NCI-H1436 (cell line): Measurements from ENCODE around the gene KRTAP5-7.

Experiments
- DNase-seq: peaks from one replicate; lab custom pipeline; 2025; lab: John Stamatoyannopoulos, UW

The KRTAP5-7 gene

DNA sequence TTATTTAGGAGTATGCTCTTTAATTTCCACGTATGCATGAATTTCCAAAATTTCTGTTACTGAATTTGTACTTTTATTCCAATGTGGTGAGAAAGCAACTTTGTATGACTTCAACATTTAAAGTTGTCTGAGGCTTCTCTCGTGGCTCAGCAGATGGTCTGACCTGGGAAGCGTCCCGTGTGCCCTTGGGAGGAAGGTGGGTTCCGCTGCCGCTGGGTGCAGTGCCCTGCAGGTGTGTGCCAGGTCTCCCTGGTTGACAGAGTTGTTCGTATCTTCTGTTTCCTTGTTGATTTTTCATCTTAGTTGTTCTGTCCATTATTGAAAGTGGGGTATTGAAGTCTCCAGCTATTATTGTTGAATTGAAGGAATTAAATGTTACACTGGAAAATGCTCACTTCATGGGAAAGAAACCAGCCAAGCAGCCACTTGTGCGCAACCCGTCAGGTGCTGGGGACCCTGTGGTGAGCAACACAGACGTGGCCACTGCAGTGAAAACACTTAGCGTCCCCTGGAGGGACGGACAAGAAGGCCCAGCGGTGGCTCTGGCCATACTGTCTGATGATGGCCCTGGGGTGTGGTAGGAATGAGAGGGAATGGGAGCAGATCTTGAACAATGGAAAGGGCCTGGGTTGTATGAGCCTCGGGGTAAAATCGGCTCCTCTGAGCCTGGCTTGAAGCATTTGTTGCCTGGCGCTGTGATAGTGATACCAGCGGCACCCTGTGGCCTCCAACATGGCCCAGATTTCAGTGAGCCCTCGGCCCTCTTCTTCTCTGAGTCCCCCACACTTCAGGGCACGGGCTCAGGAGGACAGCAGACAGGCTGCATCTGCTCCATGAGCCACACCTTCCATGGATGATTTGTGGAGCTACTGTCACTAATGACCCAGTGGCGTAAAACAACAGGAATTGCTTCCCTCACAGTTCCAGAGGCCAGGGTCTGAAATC, 31.5 kb upstream of the KRTAP5-7 start:
- no peak for DNase-seq

DNA sequence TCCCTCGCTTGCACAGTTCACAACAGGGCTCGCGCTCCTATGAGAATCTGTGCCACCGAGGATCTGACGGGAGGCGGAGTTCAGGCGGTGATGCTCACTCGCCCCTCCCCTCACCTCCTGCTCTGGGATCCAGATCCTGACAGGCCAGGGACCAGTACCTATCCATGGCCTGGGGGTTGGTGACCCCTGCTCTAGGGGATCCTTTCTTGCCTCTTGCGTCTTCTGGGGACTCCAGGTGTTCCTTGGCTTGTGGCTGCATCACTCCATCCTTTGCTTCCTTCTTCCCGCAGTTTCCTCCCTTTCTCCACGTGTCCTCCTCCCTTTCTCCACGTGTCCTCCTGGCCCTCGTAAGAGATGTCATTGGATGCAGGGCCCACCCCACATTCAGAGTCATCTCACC, 30.6 kb upstream of the KRTAP5-7 start:
- no peak for DNase-seq

DNA sequence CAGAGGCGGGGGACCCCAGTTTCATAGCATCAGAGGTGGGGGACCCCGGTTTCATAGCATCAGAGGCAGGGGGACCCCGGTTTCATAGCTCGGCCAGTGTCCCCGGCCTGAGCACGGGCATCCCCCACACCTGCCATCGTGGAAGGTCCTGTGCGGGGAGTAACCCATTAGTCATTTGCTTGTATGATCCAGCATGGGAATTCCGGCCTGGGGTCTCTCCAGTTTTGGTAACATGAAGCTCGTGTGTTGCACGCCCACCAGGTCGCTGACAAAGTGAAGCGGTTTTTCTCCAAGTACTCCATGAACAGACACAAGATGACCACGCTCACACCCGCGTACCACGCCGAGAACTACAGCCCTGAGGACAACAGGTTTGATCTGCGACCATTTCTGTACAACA, 29.0 kb upstream of the KRTAP5-7 start:
- no peak for DNase-seq

GRCh38 chr11:71499125-71499524, 27.9 kb upstream of the KRTAP5-7 start:
- DNase-seq: no peak

- no peak for DNase-seq
Observed at GRCh38 chr11:71499546-71499945, 27.5 kb upstream of the KRTAP5-7 start.

DNA sequence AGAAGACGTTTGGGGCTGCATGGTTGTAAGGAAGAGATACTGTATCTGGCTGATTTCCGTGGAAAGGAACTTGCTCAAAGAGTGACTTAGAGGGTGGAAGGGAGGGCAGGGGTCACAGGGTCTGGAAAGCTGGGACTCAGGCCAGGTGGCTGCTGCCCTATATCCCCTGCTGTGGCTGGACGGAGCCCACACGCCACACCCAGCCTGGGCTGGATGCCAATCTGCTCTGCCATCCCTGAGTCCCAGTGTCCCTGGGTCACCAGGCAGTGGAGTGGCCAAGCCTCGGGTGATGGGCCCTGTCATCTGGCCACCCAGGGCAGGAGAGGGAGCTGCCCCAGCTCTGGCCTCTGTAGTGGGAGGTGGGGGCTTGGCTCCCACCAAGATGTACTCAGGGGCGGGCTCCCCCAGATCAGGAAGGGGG, 26.5 kb upstream of the KRTAP5-7 start:
- DNase-seq: no peak

DNA sequence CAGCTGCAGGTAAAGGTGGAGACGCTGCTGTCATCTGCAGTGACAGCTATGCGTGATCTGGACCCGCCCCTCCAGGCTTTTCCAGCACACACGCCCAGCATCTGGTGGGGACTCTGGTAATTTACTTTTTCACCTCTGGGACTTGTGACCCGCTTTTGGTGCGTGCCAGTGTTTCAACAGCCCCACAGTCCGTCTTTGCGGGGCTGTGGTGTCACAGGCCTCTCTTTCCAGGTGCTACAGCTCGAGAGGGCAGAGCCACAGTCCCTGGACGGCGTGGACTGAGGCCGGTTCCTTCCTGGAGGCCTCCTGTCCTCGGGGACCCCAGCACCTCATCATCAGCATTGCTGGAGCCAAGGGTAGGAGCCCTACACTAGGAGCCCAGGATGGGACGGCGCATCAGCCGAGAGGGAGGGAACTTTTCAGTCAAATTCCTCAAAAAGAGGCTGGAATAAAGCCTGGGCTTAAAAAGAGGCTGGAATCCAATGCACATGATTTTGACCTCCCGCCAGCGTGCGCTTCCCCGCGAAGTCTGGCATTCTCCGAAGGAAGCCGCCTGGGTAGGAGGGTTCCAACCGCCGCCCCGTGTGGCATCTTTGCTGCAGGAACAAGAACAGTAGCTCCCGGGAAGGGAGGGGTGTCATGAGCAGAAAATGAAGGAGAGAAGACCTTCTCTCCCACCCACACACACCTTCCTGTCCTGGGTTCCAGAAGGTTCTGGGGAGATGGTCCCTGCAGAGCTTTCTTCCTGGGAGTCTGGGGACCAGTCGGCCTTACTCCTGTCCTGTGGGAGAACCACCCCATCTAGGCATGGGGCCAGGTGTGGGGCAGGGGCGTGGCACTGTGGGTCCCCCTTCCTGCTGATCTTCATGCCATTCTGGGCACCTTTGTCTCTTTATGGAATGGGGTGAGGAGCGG, 25.7 kb upstream of the KRTAP5-7 start:
- DNase-seq: no peak

- DNase-seq: no peak
Observed at GRCh38 chr11:71502026-71502425, 25.0 kb upstream of the KRTAP5-7 start.

- DNase-seq: no peak
Observed at GRCh38 chr11:71502871-71503435, 24.1 kb upstream of the KRTAP5-7 start.

DNA sequence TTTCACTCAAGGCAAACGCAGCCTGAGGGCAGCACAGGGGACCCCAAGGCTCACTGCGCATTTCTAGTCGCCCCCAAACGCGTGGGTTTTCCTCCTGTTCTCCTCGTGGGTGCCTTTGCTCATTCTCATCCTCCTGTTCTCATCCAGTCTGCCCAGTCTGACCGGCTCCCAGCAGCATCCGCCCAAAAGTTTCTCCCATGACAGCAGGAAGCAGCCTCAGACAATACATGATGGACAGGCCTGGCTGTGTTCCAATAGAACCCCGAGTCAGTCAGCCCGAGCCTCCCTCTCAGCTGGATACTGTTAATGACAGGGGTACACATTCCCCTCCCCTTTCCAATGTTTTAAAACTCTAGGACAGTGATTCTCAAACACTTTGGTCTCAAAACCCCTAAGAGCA, 22.5 kb upstream of the KRTAP5-7 start:
- DNase-seq: no peak

DNA sequence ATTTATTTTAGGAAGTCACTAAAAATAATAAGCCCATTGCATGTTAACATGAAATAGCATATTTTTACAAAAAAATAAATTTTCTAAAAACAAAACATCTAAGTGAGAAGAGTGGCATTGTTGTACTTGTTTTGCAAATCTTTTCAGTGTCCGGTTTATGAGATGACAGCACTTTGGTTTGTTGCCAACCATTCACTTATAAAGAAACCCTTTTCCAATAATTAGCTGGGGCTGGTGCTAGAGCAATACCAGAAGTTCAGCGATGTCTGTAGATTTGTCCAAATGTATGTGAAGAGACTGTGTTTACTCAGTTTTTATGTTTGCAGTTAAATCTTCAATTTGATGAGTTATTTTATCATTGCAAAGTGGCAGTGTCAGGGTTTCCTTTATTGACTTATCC, 22.1 kb upstream of the KRTAP5-7 start:
- no peak for DNase-seq

- DNase-seq: no peak
Observed at GRCh38 chr11:71505781-71506180, 21.3 kb upstream of the KRTAP5-7 start.

DNA sequence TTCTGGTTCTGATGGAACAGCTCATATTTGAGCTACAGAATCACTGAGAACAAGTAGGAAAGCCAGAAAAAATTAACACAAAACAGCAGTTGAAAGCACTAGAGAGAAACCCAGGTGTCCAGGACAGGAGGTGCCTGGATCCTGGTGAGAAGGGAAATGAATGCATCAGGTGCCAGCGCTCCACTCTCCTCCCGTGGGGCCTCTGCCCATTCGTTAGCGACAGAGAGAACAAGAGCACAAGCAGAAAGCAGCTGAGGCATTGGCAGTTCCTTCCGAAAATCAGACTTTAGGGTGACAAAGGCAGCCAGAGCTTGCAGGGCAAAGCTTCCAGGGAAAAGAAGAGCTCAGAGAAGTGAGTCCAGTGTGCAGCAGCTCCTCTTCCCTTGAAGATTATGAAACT, 20.0 kb upstream of the KRTAP5-7 start:
- DNase-seq: no peak

DNA sequence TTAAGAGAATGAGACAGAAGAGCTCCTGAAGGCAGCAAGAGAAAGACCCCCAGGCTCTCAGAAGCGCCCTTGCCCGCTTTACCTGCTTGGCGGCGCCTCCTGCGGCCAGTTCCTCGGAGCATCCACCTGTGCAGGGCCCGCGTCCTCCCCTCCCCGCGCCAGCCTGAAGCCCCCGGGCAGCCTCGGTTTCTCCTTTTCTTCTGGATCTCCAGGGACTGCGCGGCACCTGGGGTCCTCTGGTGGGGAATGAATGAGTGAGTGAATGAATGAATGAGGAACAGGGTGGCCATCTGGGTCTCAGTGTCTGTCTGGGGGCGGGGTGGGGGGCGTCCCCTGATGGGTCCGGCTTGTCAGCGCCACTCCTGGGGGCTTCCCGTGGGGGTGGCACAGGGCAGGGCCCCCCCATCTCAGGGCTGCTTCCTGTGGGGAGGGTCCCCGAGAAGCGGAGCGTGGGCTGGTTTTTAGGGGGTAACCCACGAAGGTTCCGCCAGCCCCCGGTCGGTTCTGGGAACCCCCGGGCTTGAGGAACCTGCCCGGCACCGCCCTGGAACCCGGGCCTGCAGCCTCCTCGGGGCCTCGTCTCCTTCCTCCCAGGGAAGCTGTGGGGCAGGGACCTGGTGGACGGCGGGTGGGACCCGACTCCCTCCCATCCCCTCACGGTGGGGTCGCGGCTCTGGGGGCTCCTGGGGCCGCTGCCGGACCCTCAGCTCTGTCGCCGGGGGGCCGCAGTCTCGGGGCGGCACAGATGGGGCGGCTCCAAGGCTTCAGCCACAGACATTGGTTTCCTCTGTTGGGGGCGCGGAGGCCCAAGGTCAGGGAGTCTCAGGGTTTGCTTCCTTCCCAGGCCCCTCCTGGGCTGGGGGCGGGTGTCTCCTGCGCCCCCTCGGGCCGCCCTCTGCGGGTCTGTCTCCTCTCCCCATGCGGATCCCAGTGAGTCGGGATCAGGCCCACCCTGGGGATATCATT, 8.3 kb upstream of the KRTAP5-7 start:
- DNase-seq: no peak

- DNase-seq: no peak
Observed at GRCh38 chr11:71519546-71519945, 7.5 kb upstream of the KRTAP5-7 start.

GRCh38 chr11:71525188-71525937, 1.7 kb upstream of the KRTAP5-7 start:
- no peak for DNase-seq

- DNase-seq: no peak
Observed at GRCh38 chr11:71525938-71526495, 1.1 kb upstream of the KRTAP5-7 start.

DNA sequence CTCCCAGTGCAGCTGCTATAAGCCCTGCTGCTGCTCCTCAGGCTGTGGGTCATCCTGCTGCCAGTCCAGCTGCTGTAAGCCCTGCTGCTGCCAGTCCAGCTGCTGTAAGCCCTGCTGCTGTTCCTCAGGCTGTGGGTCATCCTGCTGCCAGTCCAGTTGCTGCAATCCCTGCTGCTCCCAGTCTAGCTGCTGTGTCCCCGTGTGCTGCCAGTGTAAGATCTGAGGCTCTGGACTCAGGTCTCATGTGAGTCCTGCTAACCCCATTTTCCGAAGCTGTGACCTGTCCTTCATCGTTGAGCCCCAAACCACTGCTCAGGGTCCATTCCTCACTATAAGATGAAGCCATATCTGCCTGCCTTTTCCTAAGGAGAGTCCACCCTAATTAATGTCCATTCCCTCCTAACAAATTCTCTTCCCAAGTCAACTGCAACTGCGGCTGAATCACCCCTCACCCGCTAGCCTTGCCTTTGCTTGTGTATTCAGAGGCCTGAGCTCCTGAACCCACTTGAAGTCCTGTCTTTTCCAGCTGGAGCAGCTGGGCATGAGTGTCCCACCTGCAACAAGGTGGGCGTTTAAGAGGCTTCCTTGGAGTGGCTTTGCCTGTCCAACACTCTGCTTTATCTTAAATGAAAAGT, 626 bp downstream of the KRTAP5-7 start:
- DNase-seq: no peak

DNA sequence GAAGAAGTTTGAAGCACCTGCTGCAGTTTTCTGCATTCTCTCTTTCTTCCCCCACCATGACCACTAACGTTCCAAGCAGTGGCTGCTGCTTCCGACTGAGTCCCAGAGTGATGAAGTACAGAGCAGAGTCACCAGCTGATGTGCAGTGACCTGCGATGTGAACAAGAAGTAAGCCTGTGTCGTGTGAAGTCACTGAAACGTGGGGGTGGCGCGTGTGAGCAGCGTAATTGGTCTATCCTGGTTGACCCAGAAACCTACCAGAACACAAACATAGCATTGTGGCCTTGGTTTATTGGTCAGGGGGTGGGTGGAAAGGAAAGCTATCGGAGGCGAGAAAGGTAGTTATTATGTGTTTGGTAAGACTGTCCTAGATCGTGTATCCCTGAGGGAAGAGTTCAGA, 3.5 kb downstream of the KRTAP5-7 start:
- DNase-seq: no peak
